ENCODE results near the gene AMPH.
"Not testable (repeated sequence)": the region's sequence is repeated elsewhere in the genome, so short reads cannot be mapped to it uniquely, and the experiment has no call there.

- not testable (repeated sequence) for TF ChIP-seq CTCF, POLR2A (IDR thresholded peaks at IDR 0.05)
These were observed 281.1 kb downstream of the AMPH start for GRCh38 chr7:38349869-38350583.

Measured in testis (tissue), 2 donors.